ENCODE data around the gene ETV3L.

DNA sequence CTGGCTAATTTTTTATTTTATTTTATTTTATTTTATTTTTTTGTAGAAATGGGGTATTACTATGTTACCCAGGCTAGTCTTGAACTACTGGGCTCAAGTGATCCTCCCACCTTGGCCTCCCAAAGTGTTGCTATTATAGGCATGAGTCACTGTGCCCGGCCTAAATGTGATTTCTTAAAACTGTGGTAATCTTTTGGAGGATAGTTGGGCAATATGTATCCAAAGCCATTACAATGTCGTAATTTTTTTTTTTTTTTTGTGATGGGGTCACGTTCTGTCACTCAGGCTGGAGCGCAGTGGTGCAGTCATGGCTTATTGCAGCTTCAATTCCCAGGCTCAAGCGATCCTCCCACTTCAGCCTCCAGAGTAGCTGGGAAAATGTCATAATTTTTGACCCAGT, 14.2 kb downstream of the ETV3L start:
- TF ChIP-seq CTCF (IDR thresholded peaks at IDR 0.05): no peak
- no peak for TF ChIP-seq POLR2A (IDR thresholded peaks at IDR 0.05)
